Pancreas (tissue), 10 donors: ENCODE data around the gene CLEC1B. TPM values are rescaled to one million over a fixed set of nuclear protein-coding genes. Genes with fewer than 3 reads are reported as not detected.

Source experiments
- ATAC-seq, 4 donors: fragments of 200-7000 bp; cut with Tn5 transposase; one replicate each; pipeline versions ENCODE4 v1.8.0 to v1.9.1; 2020; ENCODE audit warnings: mild to moderate bottlenecking in 4 of 4, moderate library complexity in 4 of 4
- DNase-seq, 6 donors: peaks; one replicate each; pipeline ENCODE4 v3.0.0-alpha.2; 2020
- FAIRE-seq: peaks from 2 replicates; lab custom pipeline; 2012; peaks lifted over from hg19 to GRCh38; lab: Jason Lieb, UNC
- H3K27ac ChIP-seq, 4 donors: fragments of 200-600 bp; sonication (generic); 1 replicate in 3 of 4; 2 replicates in 1 of 4; pipeline versions ENCODE4 v1.5.0 to v1.8.0; 2020
- H3K27me3 ChIP-seq, 4 donors: fragments of 200-600 bp; one replicate each; pipeline ENCODE4 v1.8.0; 2021
- H3K36me3 ChIP-seq, 3 donors: fragments of 200-600 bp; sonication (generic) in 1 of 3; one replicate each; pipeline versions ENCODE4 v1.5.0 to v1.8.0; 2020 to 2021
- H3K4me1 ChIP-seq, 3 donors: fragments of 200-600 bp; one replicate each; pipeline ENCODE4 v1.8.0; 2021
- H3K4me3 ChIP-seq, 4 donors: fragments of 200-600 bp; sonication (generic) in 2 of 4; one replicate each; pipeline versions ENCODE4 v1.5.0 to v1.8.0; 2020 to 2021
- H3K9me3 ChIP-seq, 4 donors: fragments of 200-600 bp; one replicate each; pipeline ENCODE4 v1.8.0; 2021
- CTCF ChIP-seq, 4 donors: fragments of 200-600 bp; sonication (generic) in 3 of 4; IDR thresholded peaks; one replicate each; pipeline versions ENCODE4 v1.5.0 to v1.8.0; 2021; ENCODE audit warnings: antibody characterized with exemption in 4 of 4
- WGBS, 2 donors: extraction: QIAGEN DNeasy Blood & Tissue Kit; methylation state at CpG; one replicate each; pipeline ENCODE4 v1.1.7; 2013; 5-methylcytosine and 5-hydroxymethylcytosine counted together
- intact Hi-C, 3 donors: fragments of 100-400 bp; cut with DNase I; formaldehyde crosslinking; loops; one replicate each; pipeline versions ENCODE4 v1.11.1 to v1.14.2; 2022
- polyA plus RNA-seq, 2 donors: library from polyadenylated mRNA; stranded (reverse); fragments of 200-250 nt; gene quantifications; one replicate each; pipeline ENCODE4 v1.2.3, GENCODE V29; 2013
- total RNA-seq, 6 donors: library from RNA; stranded (reverse); fragmentation: NEBNext Ultra II Directional in 4 of 6; extraction: Animal tissue kit (Norgen Biotek cat#: 25700) in 4 of 6; gene quantifications; one replicate each; pipeline versions ENCODE4 v1.2.1 to v1.2.4, GENCODE V29; 2021 to 2023
- donor health status: healthy with polysubstance abuse.
- donor health status: DM: no; HTN: no; CAD: no; lungs with moderate emphysema.
- donor health status: DM: no; HTN: no; CAD: no.
- donor health status: control.
- donor health status: control.
- donor health status: Bipolar disorder and iron deficiency.
- donor health status: DM: yes; HTN: yes; CAD: no.
- donor health status: DM: no; HTN: no; CAD: no.
- donor health status: DM: no; HTN: no; CAD: no.
- donor health status: DM: yes; HTN: yes; CAD: no.

CLEC1B gene
- total and polyA plus RNA-seq, 8 donors = 0.02 TPM; not detected in 7

- no peak overlapping the region for H3K27ac ChIP-seq
- ATAC-seq (peak in 1 of 4 donors; percentile 21), FAIRE-seq (no peak), DNase-seq (no peak)
- H3K4me1 ChIP-seq = no peaks in the 10 kb centered on the region
- H3K27me3 ChIP-seq = no peaks in the 10 kb centered on the region
- WGBS, 2 donors = 62 to 80% methylated on average over 5 of the region's 5 CpGs
- H3K9me3 ChIP-seq = no peaks in the 10 kb centered on the region
- no peak overlapping the region for H3K4me3 ChIP-seq
- H3K36me3 ChIP-seq = no peaks in the 10 kb centered on the region
- intact Hi-C loops = no loop called here
- TF ChIP-seq CTCF (IDR thresholded peaks at IDR 0.05) = no peak
Measured at GRCh38 chr12:9951026-9951675, 47.8 kb downstream of the CLEC1B start.

- ATAC-seq = peak in 1 of 4 donors; percentile 37
Measured at GRCh38 chr12:9948606-9949296, 50.2 kb downstream of the CLEC1B start.

GRCh38 chr12:9947674-9948073 lies 51.2 kb downstream of the CLEC1B start:
- Histone ChIP-seq H3K4me1 (no peaks in the 10 kb centered on the region), H3K27me3 (no peaks in the 10 kb centered on the region), H3K36me3 (no peaks in the 10 kb centered on the region), H3K27ac (no peak overlapping the region), H3K9me3 (no peaks in the 10 kb centered on the region), H3K4me3 (no peak overlapping the region)
- DNase-seq = no peak
- WGBS, 2 donors = 54 to 73% methylated on average over 3 of the region's 3 CpGs
- FAIRE-seq = no peak
- intact Hi-C loops = no loop called here
- ATAC-seq = no peak
- no peak for TF ChIP-seq CTCF (IDR thresholded peaks at IDR 0.05)

More at GRCh38 chr12:9948606-9949296, 50.2 kb downstream of the CLEC1B start:
- intact Hi-C loops = no loop called here
- no peak for TF ChIP-seq CTCF (IDR thresholded peaks at IDR 0.05)
- FAIRE-seq (no peak), DNase-seq (no peak)
- no peak overlapping the region for H3K27ac ChIP-seq
- H3K36me3 ChIP-seq = no peaks in the 10 kb centered on the region
- H3K27me3 ChIP-seq = no peaks in the 10 kb centered on the region
- WGBS, 2 donors = 62 to 67% methylated on average over 3 of the region's 3 CpGs
- no peaks in the 10 kb centered on the region for H3K9me3 ChIP-seq
- H3K4me3 ChIP-seq = no peak overlapping the region
- H3K4me1 ChIP-seq = no peaks in the 10 kb centered on the region

GRCh38 chr12:9944391-9944790 lies 54.5 kb downstream of the CLEC1B start:
- no peak for DNase-seq
- Histone ChIP-seq H3K27me3 (no peaks in the 10 kb centered on the region), H3K36me3 (no peaks in the 10 kb centered on the region), H3K27ac (no peak overlapping the region), H3K4me1 (no peaks in the 10 kb centered on the region), H3K9me3 (no peaks in the 10 kb centered on the region), H3K4me3 (no peak overlapping the region)
- 58 to 61% methylated on average over 2 of the region's 2 CpGs for WGBS, 2 donors
- FAIRE-seq = no peak
- intact Hi-C loops = no loop called here
- no peak for TF ChIP-seq CTCF (IDR thresholded peaks at IDR 0.05)
- no peak for ATAC-seq

GRCh38 chr12:9943240-9943639 lies 55.7 kb downstream of the CLEC1B start:
- Histone ChIP-seq H3K27me3 (no peaks in the 10 kb centered on the region), H3K9me3 (no peaks in the 10 kb centered on the region), H3K36me3 (no peaks in the 10 kb centered on the region), H3K27ac (no peak overlapping the region), H3K4me3 (no peak overlapping the region), H3K4me1 (no peaks in the 10 kb centered on the region)
- WGBS, 2 donors = 33 to 41% methylated on average over 19 of the region's 19 CpGs
- intact Hi-C loops = no loop called here
- no peak for TF ChIP-seq CTCF (IDR thresholded peaks at IDR 0.05)
- DNase-seq (peak in 1 of 6 donors; percentile 50), FAIRE-seq (no peak), ATAC-seq (no peak)
